ENCODE results near the gene STEAP2.

- no peak for TF ChIP-seq CTCF (IDR thresholded peaks at IDR 0.05)
- no peak for TF ChIP-seq POLR2A (IDR thresholded peaks at IDR 0.05)
Measured at GRCh38 chr7:90222811-90223725, 11.5 kb downstream of the STEAP2 start.
